22Rv1 (cell line): Measurements from ENCODE around the gene ADAMTS8.

Experiments used
- ZFX ChIP-seq: fragments of 450-650 bp; IDR thresholded peaks from 2 replicates; pipeline ENCODE4 v1.6.1; 2017; ENCODE audit warnings: antibody characterized with exemption, borderline replicate concordance
- TF ChIP-seq, protein P1 (sequence below): fragments of 450-650 bp; IDR thresholded peaks from 2 replicates; pipeline ENCODE4 v1.5.1; 2017; ENCODE audit warnings: mild to moderate bottlenecking

DNA sequence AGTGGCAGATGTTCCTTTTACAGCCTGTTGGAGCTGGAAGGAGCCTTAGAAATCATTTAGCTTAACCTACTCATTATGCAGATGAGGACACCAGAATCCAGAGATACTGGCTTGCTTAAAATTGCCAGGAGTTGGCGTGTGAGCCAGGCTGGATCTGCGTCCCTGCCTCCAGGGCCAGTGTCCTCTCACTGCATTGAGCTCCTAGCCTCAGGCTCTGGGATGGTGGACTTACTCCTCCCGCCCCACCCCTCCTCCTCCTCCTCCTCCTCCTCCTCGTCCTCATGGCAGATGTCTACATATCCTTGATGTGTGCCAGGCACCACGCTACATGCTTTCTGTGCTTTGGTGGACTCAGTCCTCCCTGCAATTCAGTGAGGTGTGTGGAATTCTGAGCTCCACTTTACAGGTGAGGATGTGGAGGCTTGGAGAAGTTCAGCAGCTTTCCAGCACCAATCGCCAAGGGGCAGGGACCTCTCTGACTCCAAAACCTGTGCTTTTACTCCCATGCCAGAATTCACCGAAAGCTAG is 44.1 kb upstream of the ADAMTS8 start:
- TF ChIP-seq, protein P1, sequence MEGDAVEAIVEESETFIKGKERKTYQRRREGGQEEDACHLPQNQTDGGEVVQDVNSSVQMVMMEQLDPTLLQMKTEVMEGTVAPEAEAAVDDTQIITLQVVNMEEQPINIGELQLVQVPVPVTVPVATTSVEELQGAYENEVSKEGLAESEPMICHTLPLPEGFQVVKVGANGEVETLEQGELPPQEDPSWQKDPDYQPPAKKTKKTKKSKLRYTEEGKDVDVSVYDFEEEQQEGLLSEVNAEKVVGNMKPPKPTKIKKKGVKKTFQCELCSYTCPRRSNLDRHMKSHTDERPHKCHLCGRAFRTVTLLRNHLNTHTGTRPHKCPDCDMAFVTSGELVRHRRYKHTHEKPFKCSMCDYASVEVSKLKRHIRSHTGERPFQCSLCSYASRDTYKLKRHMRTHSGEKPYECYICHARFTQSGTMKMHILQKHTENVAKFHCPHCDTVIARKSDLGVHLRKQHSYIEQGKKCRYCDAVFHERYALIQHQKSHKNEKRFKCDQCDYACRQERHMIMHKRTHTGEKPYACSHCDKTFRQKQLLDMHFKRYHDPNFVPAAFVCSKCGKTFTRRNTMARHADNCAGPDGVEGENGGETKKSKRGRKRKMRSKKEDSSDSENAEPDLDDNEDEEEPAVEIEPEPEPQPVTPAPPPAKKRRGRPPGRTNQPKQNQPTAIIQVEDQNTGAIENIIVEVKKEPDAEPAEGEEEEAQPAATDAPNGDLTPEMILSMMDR: no peak
- no peak for TF ChIP-seq ZFX
